ENCODE data around the gene NECAP2.

- TF ChIP-seq CTCF (IDR thresholded peaks at IDR 0.05) (no peak), EP300 (IDR thresholded peaks at IDR 0.05) (no peak)
Observed at GRCh38 chr1:16394977-16395376, 45.5 kb upstream of the NECAP2 start.

Measured in suprapubic skin (tissue), 3 donors.